Panc1 (cell line): ENCODE data around the gene HLTF.

Experiments
- POLR2AphosphoS5 ChIP-seq: IDR thresholded peaks from 2 replicates; pipeline ENCODE4 v1.6.1; 2012; ENCODE audit warnings: mild to moderate bottlenecking, low read depth, low read length, moderate library complexity
- TF ChIP-seq, protein P1 (sequence below): fragments of 450-650 bp; IDR thresholded peaks from 2 replicates; pipeline ENCODE4 v1.5.1; 2017; ENCODE audit warnings: mild to moderate bottlenecking
- TF ChIP-seq, protein P2 (sequence below), 2 experiments: IDR thresholded peaks; 2 replicates each; pipeline ENCODE4 v1.6.1; 2011 to 2012; ENCODE audit warnings: low read depth in 2 of 2, control low read depth in 1 of 2, low read length in 1 of 2, mild to moderate bottlenecking in 1 of 2, moderate library complexity in 1 of 2; ENCODE audit not compliant: insufficient read depth in 1 of 2

DNA sequence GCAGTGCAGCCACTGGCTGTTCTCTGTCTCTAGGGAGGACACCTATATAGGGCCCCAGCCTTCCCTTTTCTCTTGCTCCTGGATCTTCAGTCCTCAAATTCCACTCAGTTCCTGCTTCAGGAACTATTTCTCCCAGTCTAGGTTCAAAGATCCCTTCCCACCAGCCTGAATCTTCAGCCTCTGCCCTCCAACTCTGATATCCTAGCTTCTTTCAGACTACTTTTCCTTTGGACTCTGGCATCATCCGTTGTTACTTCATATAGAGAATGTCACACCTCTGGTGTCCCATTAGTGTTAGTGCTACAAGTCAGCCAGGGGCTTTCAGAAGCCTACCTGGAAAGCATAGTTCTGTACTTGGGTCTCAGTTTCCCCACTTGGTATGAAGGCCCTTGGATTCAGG lies 33.1 kb upstream of the HLTF start:
- TF ChIP-seq, protein P1, sequence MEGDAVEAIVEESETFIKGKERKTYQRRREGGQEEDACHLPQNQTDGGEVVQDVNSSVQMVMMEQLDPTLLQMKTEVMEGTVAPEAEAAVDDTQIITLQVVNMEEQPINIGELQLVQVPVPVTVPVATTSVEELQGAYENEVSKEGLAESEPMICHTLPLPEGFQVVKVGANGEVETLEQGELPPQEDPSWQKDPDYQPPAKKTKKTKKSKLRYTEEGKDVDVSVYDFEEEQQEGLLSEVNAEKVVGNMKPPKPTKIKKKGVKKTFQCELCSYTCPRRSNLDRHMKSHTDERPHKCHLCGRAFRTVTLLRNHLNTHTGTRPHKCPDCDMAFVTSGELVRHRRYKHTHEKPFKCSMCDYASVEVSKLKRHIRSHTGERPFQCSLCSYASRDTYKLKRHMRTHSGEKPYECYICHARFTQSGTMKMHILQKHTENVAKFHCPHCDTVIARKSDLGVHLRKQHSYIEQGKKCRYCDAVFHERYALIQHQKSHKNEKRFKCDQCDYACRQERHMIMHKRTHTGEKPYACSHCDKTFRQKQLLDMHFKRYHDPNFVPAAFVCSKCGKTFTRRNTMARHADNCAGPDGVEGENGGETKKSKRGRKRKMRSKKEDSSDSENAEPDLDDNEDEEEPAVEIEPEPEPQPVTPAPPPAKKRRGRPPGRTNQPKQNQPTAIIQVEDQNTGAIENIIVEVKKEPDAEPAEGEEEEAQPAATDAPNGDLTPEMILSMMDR, result no peak
- TF ChIP-seq, protein P2, sequence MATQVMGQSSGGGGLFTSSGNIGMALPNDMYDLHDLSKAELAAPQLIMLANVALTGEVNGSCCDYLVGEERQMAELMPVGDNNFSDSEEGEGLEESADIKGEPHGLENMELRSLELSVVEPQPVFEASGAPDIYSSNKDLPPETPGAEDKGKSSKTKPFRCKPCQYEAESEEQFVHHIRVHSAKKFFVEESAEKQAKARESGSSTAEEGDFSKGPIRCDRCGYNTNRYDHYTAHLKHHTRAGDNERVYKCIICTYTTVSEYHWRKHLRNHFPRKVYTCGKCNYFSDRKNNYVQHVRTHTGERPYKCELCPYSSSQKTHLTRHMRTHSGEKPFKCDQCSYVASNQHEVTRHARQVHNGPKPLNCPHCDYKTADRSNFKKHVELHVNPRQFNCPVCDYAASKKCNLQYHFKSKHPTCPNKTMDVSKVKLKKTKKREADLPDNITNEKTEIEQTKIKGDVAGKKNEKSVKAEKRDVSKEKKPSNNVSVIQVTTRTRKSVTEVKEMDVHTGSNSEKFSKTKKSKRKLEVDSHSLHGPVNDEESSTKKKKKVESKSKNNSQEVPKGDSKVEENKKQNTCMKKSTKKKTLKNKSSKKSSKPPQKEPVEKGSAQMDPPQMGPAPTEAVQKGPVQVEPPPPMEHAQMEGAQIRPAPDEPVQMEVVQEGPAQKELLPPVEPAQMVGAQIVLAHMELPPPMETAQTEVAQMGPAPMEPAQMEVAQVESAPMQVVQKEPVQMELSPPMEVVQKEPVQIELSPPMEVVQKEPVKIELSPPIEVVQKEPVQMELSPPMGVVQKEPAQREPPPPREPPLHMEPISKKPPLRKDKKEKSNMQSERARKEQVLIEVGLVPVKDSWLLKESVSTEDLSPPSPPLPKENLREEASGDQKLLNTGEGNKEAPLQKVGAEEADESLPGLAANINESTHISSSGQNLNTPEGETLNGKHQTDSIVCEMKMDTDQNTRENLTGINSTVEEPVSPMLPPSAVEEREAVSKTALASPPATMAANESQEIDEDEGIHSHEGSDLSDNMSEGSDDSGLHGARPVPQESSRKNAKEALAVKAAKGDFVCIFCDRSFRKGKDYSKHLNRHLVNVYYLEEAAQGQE (IDR thresholded peaks at IDR 0.05; ENCODE audit: insufficient read depth in 1 of 2, low read depth in 2 of 2, low read length in 1 of 2), result no peak
- no peak for TF ChIP-seq POLR2AphosphoS5
